Aortic smooth muscle cell (primary cell): ENCODE results near the gene ATP6V0A1. TPM values are rescaled to one million over a fixed set of nuclear protein-coding genes. Genes with fewer than 3 reads are reported as not detected.

ENCODE experiments used
- total RNA-seq: library from RNA; depleted of rRNA; stranded (reverse); fragments of >200 nt; gene quantifications from 2 replicates; pipeline ENCODE4 v1.2.3, GENCODE V29; 2014

ATP6V0A1 gene
- total RNA-seq = 79.3 and 90.8 TPM in 2 replicates

DNA sequence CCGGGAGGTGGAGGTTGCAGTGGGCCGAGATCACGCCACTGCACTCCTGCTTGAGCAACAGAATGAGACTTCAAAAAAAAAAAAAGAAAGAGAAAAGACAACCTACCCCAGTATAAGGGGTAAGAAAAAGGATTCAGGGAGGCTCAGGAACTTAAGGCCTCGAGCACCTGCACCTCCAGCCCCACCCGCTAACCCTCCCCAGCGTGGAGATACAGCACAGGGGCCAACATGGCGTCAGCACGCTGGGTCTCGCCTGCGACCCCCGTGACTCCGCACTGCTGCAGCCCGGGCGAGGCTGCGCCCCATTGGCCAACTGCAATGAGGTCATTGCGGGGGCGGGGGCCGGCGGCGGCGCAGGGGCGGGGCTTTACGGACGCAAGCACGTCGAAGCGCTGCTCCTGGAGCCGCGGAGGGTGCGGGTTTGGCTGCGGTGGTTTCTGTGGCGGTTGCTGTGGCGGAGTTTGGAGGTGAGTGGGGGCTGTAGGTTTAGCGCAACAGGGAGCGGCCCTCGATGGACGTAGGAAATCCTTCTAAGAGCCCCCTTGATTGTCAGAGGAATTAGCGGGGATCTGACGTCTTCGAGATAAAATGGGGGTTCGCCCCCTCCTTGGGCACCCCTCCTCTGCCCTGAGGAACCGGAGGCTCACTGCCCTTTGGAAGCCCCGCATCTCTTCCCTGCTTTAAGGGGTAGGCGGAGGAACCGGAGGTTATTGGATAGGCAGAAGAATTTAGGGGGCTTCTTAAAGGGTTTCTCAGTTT, at the start of gene ATP6V0A1:
Gene ATP6V0A1, plus strand, starts transcription at position 382 of the 759 bp plus-strand sequence. CDS start 2,017 bp downstream, outside the sequence.

DNA sequence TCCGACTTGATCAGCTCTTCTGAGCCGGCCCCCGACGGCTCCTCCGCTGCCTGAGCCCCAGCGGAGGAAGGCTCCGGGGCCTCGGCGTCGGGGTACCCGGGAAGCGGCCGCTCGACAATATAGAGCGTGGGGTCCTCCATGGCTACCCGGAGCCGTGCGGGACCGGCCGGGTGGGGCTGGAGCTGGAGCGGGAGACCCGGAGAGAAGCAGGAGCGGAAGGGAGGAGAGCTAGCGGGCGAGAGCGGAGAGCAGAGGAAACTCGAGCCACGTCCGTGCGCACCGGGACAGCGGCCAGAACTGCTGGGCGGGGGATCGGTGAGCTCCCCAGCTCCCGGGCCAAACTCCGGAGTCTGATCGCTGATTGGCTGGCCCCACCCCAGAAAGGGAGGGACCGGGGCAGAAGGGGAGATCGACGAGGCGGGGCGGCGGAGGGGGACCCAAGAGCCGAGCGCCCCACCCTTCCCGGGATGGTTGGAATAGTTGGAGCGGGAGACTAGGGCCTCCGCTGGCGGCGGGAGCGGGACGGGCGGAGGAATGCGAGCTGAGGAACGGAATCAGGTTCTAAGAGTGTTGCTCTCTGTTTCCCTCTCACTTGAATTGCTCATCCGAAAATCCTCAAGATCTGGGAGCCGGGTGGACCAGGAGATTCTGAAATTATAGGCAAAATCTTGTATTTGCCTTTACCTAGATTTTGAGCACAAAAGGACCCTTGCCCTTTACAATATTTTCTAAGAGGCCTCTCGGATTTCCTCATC, 35.5 kb upstream of the ATP6V0A1 start, which contains the start of gene CAVIN1:
Gene CAVIN1, minus strand, starts transcription at position 299 of the 755 bp plus-strand sequence. Its CDS starts 159 bp downstream, at position 140.

DNA sequence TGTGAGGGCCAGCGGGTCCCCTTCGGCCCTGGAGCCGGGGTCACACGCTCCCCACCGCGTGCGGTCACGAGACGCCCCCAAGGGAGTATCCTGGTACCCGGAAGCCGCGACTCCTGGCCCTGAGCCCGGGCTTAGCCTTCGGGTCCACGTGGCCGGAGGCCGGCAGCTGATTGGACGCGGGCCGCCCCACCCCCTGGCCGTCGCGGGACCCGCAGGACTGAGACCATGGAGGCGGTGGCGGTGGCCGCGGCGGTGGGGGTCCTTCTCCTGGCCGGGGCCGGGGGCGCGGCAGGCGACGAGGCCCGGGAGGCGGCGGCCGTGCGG, 77.3 kb downstream of the ATP6V0A1 start, which contains the start of gene NAGLU:
Gene NAGLU, plus strand, starts transcription at position 194 of the 324 bp plus-strand sequence. Its CDS starts 32 bp downstream, at position 226.

DNA sequence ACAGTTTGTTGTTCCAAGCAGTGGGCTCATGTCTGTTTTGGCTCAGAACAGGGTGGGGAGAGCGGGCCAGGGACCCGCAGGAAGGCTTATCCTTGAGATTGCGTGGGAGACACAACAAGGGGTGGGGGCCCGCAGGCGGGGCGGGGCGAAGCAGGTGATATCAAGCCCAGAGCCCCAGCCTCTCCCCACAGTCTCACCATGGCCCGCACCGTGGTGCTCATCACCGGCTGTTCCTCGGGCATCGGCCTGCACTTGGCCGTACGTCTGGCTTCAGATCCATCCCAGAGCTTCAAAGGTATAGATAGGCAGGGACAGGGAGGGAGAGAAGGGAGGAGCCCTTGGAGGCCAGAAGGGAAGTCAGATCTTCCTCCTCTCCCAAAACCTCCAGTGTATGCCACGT, 94.1 kb downstream of the ATP6V0A1 start, which contains the start of gene HSD17B1:
Gene HSD17B1, plus strand, starts transcription at position 188 of the 400 bp plus-strand sequence. Its CDS starts 11 bp downstream, at position 199.

DNA sequence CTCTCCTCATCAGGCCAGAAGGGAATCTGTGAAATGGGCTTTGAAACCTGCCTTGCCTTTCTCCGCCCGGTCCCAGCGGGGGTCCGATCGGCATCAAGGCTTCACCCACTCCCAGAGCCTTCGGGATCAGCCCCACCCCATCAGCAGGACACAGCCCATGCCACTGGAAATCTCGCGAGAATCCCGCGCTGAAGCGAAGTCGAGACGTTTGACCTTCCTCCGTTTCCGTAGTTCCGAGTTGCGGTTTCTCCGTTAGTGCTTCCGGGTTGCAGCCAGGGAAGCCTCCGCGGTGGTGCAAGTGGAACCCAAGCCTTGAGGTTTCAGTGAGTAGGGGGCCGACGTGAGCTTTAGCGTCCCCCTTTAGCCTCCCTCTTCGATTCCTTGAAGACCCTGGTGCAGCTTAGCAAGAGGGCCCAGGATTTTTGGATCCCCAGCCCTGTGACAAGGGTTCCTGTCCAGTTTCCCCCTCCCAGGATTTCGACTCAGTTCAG, 103.3 kb downstream of the ATP6V0A1 start, which contains the start of gene COASY:
Gene COASY, plus strand, starts transcription at position 252 of the 491 bp plus-strand sequence. CDS start 475 bp downstream, outside the sequence.

DNA sequence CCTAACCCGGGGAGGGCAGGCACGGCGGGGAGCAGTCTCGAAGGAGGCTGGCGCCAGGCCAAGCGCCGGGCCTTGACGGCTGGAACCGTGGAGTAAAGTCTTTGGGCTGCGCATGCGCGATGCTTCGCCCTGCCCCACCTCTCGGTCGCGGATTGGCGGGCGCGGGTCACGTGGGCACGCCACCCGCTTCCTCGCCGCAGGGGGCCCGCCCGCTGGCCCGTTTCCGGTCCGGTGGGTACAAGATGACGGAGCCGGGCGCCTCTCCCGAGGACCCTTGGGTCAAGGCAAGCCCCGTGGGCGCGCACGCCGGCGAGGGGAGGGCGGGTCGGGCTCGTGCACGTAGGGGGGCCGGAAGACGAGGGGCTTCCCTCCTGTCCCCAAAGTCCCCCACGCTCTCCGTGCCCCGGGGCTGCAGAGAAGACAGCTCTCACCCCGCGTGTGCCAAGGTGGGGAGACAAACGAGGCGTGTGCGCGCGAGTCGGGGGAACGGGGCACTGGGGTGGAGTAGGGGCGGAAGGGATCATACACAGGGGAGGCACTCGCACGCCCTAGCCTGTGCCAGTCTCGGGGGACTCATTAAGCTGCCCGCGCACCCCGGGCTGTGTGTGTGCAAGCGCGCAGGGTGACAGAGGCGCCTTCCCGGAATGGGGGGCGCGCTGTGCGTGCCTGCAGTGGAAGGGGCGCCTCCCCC, 108.3 kb downstream of the ATP6V0A1 start, which contains the start of gene MLX:
Gene MLX, plus strand, starts transcription at position 218 of the 691 bp plus-strand sequence. Its CDS starts 25 bp downstream, at position 243.

Other genes with a start within 250 kb of the ATP6V0A1 start
- 18.4 and 23.0 TPM in 2 replicates for gene STAT5B, start 182.5 kb upstream of the ATP6V0A1 start, total RNA-seq
- gene STAT5A, start 170.4 kb upstream of the ATP6V0A1 start, total RNA-seq = 16.8 and 19.9 TPM in 2 replicates
- 104 and 126 TPM in 2 replicates for gene STAT3, start 70.4 kb upstream of the ATP6V0A1 start, total RNA-seq
- gene CAVIN1, start 35.6 kb upstream of the ATP6V0A1 start, total RNA-seq = 646 and 690 TPM in 2 replicates
- 44.9 and 46.9 TPM in 2 replicates for gene NAGLU, start 77.4 kb downstream of the ATP6V0A1 start, total RNA-seq
- gene HSD17B1, start 94.0 kb downstream of the ATP6V0A1 start, total RNA-seq = 1.2 and 1.8 TPM in 2 replicates
- 7.9 and 12.0 TPM in 2 replicates for gene COASY, start 103.3 kb downstream of the ATP6V0A1 start, total RNA-seq
- gene MLX, start 108.2 kb downstream of the ATP6V0A1 start, total RNA-seq = 34.8 and 42.1 TPM in 2 replicates
- 8.9 and 15.7 TPM in 2 replicates for gene PSMC3IP, start 118.9 kb downstream of the ATP6V0A1 start, total RNA-seq
- gene RETREG3, start 150.5 kb downstream of the ATP6V0A1 start, total RNA-seq = 50.7 and 55.1 TPM in 2 replicates
- gene TUBG1, start 150.8 kb downstream of the ATP6V0A1 start, total RNA-seq = 22.1 and 26.7 TPM in 2 replicates
- 6.5 and 9.3 TPM in 2 replicates for gene TUBG2, start 200.4 kb downstream of the ATP6V0A1 start, total RNA-seq
- gene PLEKHH3, start 218.1 kb downstream of the ATP6V0A1 start, total RNA-seq = 13.3 and 17.8 TPM in 2 replicates
- gene CCR10, start 223.0 kb downstream of the ATP6V0A1 start, total RNA-seq = 2.1 and 2.8 TPM in 2 replicates
- 25.1 and 38.4 TPM in 2 replicates for gene CNTNAP1, start 223.7 kb downstream of the ATP6V0A1 start, total RNA-seq